Fibroblast of skin of right quadriceps (primary cell): ENCODE measurements around the gene MOB3B.
"Not testable (repeated sequence)": the region's sequence is repeated elsewhere in the genome, so short reads cannot be mapped to it uniquely, and the experiment has no call there.

Experiments
- DNase-seq: peaks from one replicate; pipeline ENCODE4 v3.0.0-alpha.2; 2013

The MOB3B gene

GRCh38 chr9:27442464-27442863 is 87.2 kb downstream of the MOB3B start:
- DNase-seq = no peak

- no peak for DNase-seq
These were observed 87.9 kb downstream of the MOB3B start for GRCh38 chr9:27441741-27442070.

GRCh38 chr9:27440888-27441740 is 88.5 kb downstream of the MOB3B start:
- no peak for DNase-seq

GRCh38 chr9:27438522-27438921 is 91.1 kb downstream of the MOB3B start:
- no peak for DNase-seq

GRCh38 chr9:27437652-27438373 is 91.8 kb downstream of the MOB3B start:
- no peak for DNase-seq

GRCh38 chr9:27436234-27436633 is 93.4 kb downstream of the MOB3B start:
- no peak for DNase-seq

GRCh38 chr9:27433631-27434325 is 95.8 kb downstream of the MOB3B start:
- DNase-seq = no peak

- no peak for DNase-seq
These were observed 97.3 kb downstream of the MOB3B start for GRCh38 chr9:27432308-27432707.

GRCh38 chr9:27431543-27432147 is 98.0 kb downstream of the MOB3B start:
- DNase-seq = no peak

- DNase-seq = no peak
These were observed 98.7 kb downstream of the MOB3B start for GRCh38 chr9:27430750-27431535.

GRCh38 chr9:27429917-27430316 is 99.7 kb downstream of the MOB3B start:
- DNase-seq = no peak

GRCh38 chr9:27429436-27429835 is 100.2 kb downstream of the MOB3B start:
- no peak for DNase-seq

GRCh38 chr9:27428551-27428950 is 101.1 kb downstream of the MOB3B start:
- no peak for DNase-seq

- peak; percentile 57 for DNase-seq
These were observed 102.4 kb downstream of the MOB3B start for GRCh38 chr9:27427272-27427643.

- DNase-seq = no peak
These were observed 102.9 kb downstream of the MOB3B start for GRCh38 chr9:27426511-27427271.

- DNase-seq = no peak
These were observed 103.6 kb downstream of the MOB3B start for GRCh38 chr9:27425827-27426510.

- DNase-seq = no peak
These were observed 105.5 kb downstream of the MOB3B start for GRCh38 chr9:27423915-27424710.

GRCh38 chr9:27422279-27422834 is 107.3 kb downstream of the MOB3B start:
- DNase-seq = no peak

GRCh38 chr9:27421577-27421976 is 108.0 kb downstream of the MOB3B start:
- no peak for DNase-seq

GRCh38 chr9:27419558-27419957 is 110.1 kb downstream of the MOB3B start:
- DNase-seq = not testable (repeated sequence)
